ENCODE data around the gene CNTFR. TPM values are rescaled to one million over a fixed set of nuclear protein-coding genes. Genes with fewer than 3 reads are reported as not detected.
"Not testable (repeated sequence)": the region's sequence is repeated elsewhere in the genome, so short reads cannot be mapped to it uniquely, and the experiment has no call there.

Gene CNTFR, protein sequence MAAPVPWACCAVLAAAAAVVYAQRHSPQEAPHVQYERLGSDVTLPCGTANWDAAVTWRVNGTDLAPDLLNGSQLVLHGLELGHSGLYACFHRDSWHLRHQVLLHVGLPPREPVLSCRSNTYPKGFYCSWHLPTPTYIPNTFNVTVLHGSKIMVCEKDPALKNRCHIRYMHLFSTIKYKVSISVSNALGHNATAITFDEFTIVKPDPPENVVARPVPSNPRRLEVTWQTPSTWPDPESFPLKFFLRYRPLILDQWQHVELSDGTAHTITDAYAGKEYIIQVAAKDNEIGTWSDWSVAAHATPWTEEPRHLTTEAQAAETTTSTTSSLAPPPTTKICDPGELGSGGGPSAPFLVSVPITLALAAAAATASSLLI
- polyA plus RNA-seq (2013, experiment 1 of 2), result 4.5 TPM
- 4.3 TPM for polyA plus RNA-seq (2013, experiment 2 of 2)

DNA sequence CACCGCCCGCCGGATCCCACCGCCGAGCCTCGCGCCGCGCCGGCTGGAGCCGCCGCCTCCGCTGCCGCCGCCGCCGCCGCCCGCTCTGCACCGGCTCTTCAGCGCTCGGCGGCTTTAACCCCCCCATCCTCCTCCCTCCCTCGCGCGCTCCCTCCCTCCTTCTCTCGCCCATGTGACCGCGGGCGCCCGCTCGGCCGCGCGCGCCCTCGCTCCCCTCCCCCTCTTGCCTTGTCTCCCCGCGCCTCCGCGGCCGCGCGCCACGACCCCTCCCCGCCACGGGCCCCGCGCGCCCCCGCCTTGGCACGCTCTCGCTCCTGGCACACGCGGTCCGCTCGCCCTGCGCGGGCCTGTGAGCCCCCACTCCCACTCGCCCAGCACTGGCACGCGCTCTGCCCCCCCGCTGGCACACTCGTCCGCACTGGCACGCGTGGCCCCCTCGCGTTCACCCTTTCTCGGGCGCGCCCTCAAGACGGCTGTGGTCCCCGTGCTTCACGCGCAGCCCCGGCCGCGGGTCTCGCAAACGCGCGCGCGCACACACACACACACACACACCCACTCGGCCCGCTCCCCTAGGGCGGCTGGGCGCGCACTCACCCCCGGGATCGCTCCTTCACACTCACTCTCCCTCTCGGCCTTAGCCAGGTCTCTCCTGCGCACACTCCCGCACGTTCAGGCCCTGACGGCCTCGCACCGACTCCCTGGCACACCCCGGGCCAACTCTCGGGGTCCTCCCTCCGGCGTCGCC is at the start of gene CNTFR:
Gene CNTFR, minus strand, starts transcription at position 89 of the 745 bp plus-strand sequence. CDS start 20,743 bp downstream, outside the sequence.
- peaks cover 37% of the 10 kb centered on the region for H3K27me3 ChIP-seq (ENCODE audit: insufficient read depth, low read length, poor library complexity)
- H3K23ac ChIP-seq (ENCODE audit: low read length), result no peak within 1 kb of the TSS
- H3K56ac ChIP-seq (ENCODE audit: low read length), result peak within 1 kb of the TSS; percentile 89
- no peak within 1 kb of the TSS for H2BK5ac ChIP-seq (ENCODE audit: low read length)
- DNase-seq, result no peak
- H2AK5ac ChIP-seq (ENCODE audit: low read length), result no peak within 1 kb of the TSS
- H4K5ac ChIP-seq (ENCODE audit: low read length), result no peak within 1 kb of the TSS
- no peak within 1 kb of the TSS for H2BK15ac ChIP-seq (replicated peaks; ENCODE audit: low read depth)
- H3K9ac ChIP-seq (ENCODE audit: low read length), result peak within 1 kb of the TSS; percentile 66
- H4K8ac ChIP-seq (ENCODE audit: low read depth, low read length), result no peak within 1 kb of the TSS
- no peaks in the 10 kb centered on the region for H3K79me2 ChIP-seq (ENCODE audit: control insufficient read depth, insufficient read depth, low read length)
- no peak within 1 kb of the TSS for H3K18ac ChIP-seq (ENCODE audit: low read length)
- no peak within 1 kb of the TSS for H2BK120ac ChIP-seq (ENCODE audit: low read depth, low read length)
- no CpG with 5 or more reads among the region's 104 CpGs for WGBS (ENCODE audit: extremely low coverage, insufficient coverage, low lambda C conversion rate)
- H3K4ac ChIP-seq (ENCODE audit: low read depth, low read length), result no peak within 1 kb of the TSS
- H3K4me1 ChIP-seq (ENCODE audit: control insufficient read depth, low read depth, low read length), result peaks cover 30% of the 10 kb centered on the region
- H3K4me2 ChIP-seq (ENCODE audit: low read length), result peak within 1 kb of the TSS; percentile 84
- H3K36me3 ChIP-seq (ENCODE audit: control insufficient read depth, insufficient read depth, low read length), result no peaks in the 10 kb centered on the region
- no peaks in the 10 kb centered on the region for H3K79me1 ChIP-seq (ENCODE audit: low read length)
- H3K27ac ChIP-seq (ENCODE audit: low read depth, low read length), result no peak within 1 kb of the TSS
- H3K4me3 ChIP-seq (ENCODE audit: low read length), result peak within 1 kb of the TSS; percentile 35

DNA sequence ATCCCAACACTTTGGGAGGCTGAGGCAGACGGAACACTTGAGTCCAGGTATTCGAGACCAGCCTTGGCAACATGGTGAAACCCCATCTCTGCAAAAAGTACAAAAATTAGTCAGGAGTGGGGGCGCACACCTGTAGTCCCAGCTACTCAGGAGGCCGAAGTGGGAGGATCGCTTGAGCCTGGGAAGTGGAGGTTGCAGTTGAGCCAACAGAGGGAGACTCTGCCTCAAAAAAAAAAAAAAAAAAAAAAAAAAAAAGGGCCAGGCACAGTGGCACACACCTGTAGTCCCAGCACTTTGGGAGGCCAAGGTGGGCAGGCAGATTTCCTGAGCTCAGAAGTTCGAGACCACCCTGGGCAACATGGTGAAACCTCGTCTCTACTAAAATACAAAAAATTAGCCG is 49.8 kb upstream of the CNTFR start:
- H3K27ac ChIP-seq (ENCODE audit: low read depth, low read length); H3K79me2 ChIP-seq (ENCODE audit: control insufficient read depth, insufficient read depth, low read length); H3K9ac ChIP-seq (ENCODE audit: low read length); H4K5ac ChIP-seq (ENCODE audit: low read length); H3K4me2 ChIP-seq (ENCODE audit: low read length); H2BK120ac ChIP-seq (ENCODE audit: low read depth, low read length); H3K56ac ChIP-seq (ENCODE audit: low read length); H3K4ac ChIP-seq (ENCODE audit: low read depth, low read length); H3K36me3 ChIP-seq (ENCODE audit: control insufficient read depth, insufficient read depth, low read length); H2AK5ac ChIP-seq (ENCODE audit: low read length); H3K27me3 ChIP-seq (ENCODE audit: insufficient read depth, low read length, poor library complexity); H2BK15ac ChIP-seq (replicated peaks; ENCODE audit: low read depth); H4K8ac ChIP-seq (ENCODE audit: low read depth, low read length); DNase-seq; H3K18ac ChIP-seq (ENCODE audit: low read length); H3K4me1 ChIP-seq (ENCODE audit: control insufficient read depth, low read depth, low read length); H2BK5ac ChIP-seq (ENCODE audit: low read length); H3K79me1 ChIP-seq (ENCODE audit: low read length); H3K23ac ChIP-seq (ENCODE audit: low read length); H3K4me3 ChIP-seq (ENCODE audit: low read length): not testable (repeated sequence)
- WGBS (ENCODE audit: extremely low coverage, insufficient coverage, low lambda C conversion rate), result no CpG with 5 or more reads among the region's 8 CpGs

DNA sequence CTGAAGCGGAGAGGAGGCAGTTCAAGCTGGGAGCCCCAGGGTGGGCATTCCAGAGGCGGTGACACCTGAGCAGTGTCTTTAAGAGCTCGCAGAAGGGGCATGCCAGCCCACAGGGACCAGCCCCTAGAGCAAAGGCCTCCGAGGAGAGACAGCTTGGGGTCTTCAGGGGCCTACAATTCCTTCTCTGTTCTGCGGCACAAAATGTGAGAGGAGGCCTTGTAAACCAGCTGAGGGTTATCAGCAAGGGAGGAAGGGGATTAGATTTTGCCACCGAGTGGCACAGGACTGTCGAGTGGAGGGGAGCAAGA is 48.6 kb upstream of the CNTFR start:
- Histone ChIP-seq H3K4me3 (ENCODE audit: low read length) (no peak overlapping the region), H2BK15ac (replicated peaks; ENCODE audit: low read depth) (no peak overlapping the region), H2BK120ac (ENCODE audit: low read depth, low read length) (no peak overlapping the region), H3K79me1 (ENCODE audit: low read length) (peaks cover 4% of the 10 kb centered on the region), H3K23ac (ENCODE audit: low read length) (no peak overlapping the region), H2BK5ac (ENCODE audit: low read length) (no peak overlapping the region), H3K79me2 (ENCODE audit: control insufficient read depth, insufficient read depth, low read length) (peaks cover 2% of the 10 kb centered on the region), H3K4ac (ENCODE audit: low read depth, low read length) (no peak overlapping the region), H3K9ac (ENCODE audit: low read length) (peak overlapping the region; percentile 59), H4K5ac (ENCODE audit: low read length) (no peak overlapping the region), H2AK5ac (ENCODE audit: low read length) (no peak overlapping the region), H3K4me1 (ENCODE audit: control insufficient read depth, low read depth, low read length) (peaks cover 4% of the 10 kb centered on the region), H4K8ac (ENCODE audit: low read depth, low read length) (no peak overlapping the region), H3K27ac (ENCODE audit: low read depth, low read length) (no peak overlapping the region), H3K56ac (ENCODE audit: low read length) (peak overlapping the region; percentile 79), H3K18ac (ENCODE audit: low read length) (peak overlapping the region; percentile 16), H3K27me3 (ENCODE audit: insufficient read depth, low read length, poor library complexity) (no peaks in the 10 kb centered on the region), H3K4me2 (ENCODE audit: low read length) (peak overlapping the region; percentile 32), H3K36me3 (ENCODE audit: control insufficient read depth, insufficient read depth, low read length) (peaks cover 4% of the 10 kb centered on the region)
- WGBS (ENCODE audit: extremely low coverage, insufficient coverage, low lambda C conversion rate), result no CpG with 5 or more reads among the region's 7 CpGs
- DNase-seq, result no peak

DNA sequence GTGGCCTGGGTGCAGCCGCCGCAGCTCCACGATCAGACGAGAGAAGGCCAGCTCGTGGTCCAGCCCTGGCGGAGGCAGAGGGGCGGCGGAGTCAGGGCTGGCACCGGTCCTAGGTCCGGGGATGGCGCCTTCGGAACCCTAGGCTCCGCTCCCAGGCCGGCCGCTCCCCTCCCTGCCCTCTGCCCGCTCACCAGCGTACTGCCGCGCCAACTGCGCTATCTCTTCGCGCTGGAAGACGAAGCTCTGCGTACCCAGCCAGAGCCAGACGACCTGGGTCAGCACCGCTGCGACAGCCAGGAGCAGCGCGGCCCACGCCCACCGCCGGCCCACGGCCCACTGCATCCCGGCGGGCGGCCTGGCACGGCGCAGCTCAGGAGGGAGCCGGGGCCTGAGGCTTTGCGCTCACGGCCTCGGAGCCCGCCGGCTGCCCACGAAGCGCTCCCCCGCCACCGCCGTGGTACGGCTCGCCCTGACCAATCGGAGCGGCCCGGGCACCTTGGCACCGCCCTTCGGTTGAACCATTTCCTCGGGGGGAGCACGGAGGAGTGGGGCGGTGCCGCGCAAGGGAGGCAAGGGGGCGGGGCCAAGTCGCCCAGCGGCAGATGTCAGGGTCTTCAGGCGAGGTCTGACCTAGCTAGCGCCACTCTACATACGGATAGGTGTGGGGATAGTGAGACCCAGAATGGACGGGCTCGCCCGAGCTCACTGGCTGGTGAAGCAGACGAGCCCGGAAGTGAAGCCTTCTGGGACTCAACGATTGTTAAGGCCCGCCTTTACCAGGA is 48.0 kb upstream of the CNTFR start, which contains the start of gene SIGMAR1:
Gene SIGMAR1, minus strand, starts transcription at position 432 of the 782 bp plus-strand sequence. Its CDS starts 90 bp downstream, at position 342.
- H3K18ac ChIP-seq (ENCODE audit: low read length), result peak within 1 kb of the TSS; percentile 34
- peak within 1 kb of the TSS; percentile 87 for H3K4me3 ChIP-seq (ENCODE audit: low read length)
- H2AK5ac ChIP-seq (ENCODE audit: low read length), result no peak within 1 kb of the TSS
- no peak within 1 kb of the TSS for H4K5ac ChIP-seq (ENCODE audit: low read length)
- no CpG with 5 or more reads among the region's 74 CpGs for WGBS (ENCODE audit: extremely low coverage, insufficient coverage, low lambda C conversion rate)
- peak within 1 kb of the TSS; percentile 98 for H3K9ac ChIP-seq (ENCODE audit: low read length)
- no peak within 1 kb of the TSS for H4K8ac ChIP-seq (ENCODE audit: low read depth, low read length)
- no peak within 1 kb of the TSS for H2BK120ac ChIP-seq (ENCODE audit: low read depth, low read length)
- peak within 1 kb of the TSS; percentile 32 for H2BK5ac ChIP-seq (ENCODE audit: low read length)
- no peak within 1 kb of the TSS for H2BK15ac ChIP-seq (replicated peaks; ENCODE audit: low read depth)
- H3K4ac ChIP-seq (ENCODE audit: low read depth, low read length), result peak within 1 kb of the TSS; percentile 44
- peaks cover 2% of the 10 kb centered on the region for H3K79me2 ChIP-seq (ENCODE audit: control insufficient read depth, insufficient read depth, low read length)
- peak within 1 kb of the TSS; percentile 98 for H3K56ac ChIP-seq (ENCODE audit: low read length)
- peaks cover 4% of the 10 kb centered on the region for H3K36me3 ChIP-seq (ENCODE audit: control insufficient read depth, insufficient read depth, low read length)
- H3K27me3 ChIP-seq (ENCODE audit: insufficient read depth, low read length, poor library complexity), result no peaks in the 10 kb centered on the region
- H3K79me1 ChIP-seq (ENCODE audit: low read length), result peaks cover 4% of the 10 kb centered on the region
- peaks cover 4% of the 10 kb centered on the region for H3K4me1 ChIP-seq (ENCODE audit: control insufficient read depth, low read depth, low read length)
- DNase-seq, result peak; percentile 96
- H3K4me2 ChIP-seq (ENCODE audit: low read length), result peak within 1 kb of the TSS; percentile 92
- peak within 1 kb of the TSS; percentile 90 for H3K23ac ChIP-seq (ENCODE audit: low read length)
- H3K27ac ChIP-seq (ENCODE audit: low read depth, low read length), result peak within 1 kb of the TSS; percentile 1

DNA sequence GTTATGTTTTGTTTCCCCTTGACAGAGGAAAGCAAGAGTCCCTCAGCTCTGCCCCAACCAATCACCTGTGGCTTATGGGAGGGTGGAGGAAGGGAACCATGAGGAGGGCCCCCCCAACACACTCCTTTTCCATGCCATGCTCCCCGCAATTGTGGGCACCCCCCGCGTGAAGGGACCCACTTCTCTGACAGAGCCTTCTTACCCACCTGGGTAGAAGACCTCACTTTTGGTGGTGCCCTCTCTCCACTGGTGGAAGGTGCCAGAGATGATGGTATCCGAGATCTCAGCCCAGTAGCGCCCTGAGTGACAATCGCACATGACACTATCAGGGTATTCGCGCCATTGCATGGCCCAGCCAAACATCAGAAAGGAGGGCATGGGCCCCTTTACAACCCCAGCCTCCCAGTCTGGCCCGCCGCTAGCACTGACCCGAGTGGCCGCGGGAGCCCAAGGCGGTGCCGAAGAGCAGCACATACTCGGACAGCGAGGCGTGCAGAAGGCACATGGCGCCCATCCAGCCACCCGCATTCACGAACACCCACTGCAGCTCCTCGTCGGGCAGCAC is 47.3 kb upstream of the CNTFR start:
- Histone ChIP-seq H3K79me1 (ENCODE audit: low read length) (peaks cover 4% of the 10 kb centered on the region), H3K27ac (ENCODE audit: low read depth, low read length) (no peak overlapping the region), H3K4me1 (ENCODE audit: control insufficient read depth, low read depth, low read length) (peaks cover 4% of the 10 kb centered on the region), H3K56ac (ENCODE audit: low read length) (peak overlapping the region; percentile 98), H3K4me2 (ENCODE audit: low read length) (peak overlapping the region; percentile 92), H3K9ac (ENCODE audit: low read length) (peak overlapping the region; percentile 98), H3K36me3 (ENCODE audit: control insufficient read depth, insufficient read depth, low read length) (peaks cover 4% of the 10 kb centered on the region), H4K8ac (ENCODE audit: low read depth, low read length) (no peak overlapping the region), H3K79me2 (ENCODE audit: control insufficient read depth, insufficient read depth, low read length) (peaks cover 2% of the 10 kb centered on the region), H2AK5ac (ENCODE audit: low read length) (no peak overlapping the region), H3K18ac (ENCODE audit: low read length) (peak overlapping the region; percentile 34), H3K4me3 (ENCODE audit: low read length) (peak overlapping the region; percentile 87), H3K4ac (ENCODE audit: low read depth, low read length) (no peak overlapping the region), H2BK5ac (ENCODE audit: low read length) (peak overlapping the region; percentile 32), H3K23ac (ENCODE audit: low read length) (peak overlapping the region; percentile 90), H2BK120ac (ENCODE audit: low read depth, low read length) (no peak overlapping the region), H3K27me3 (ENCODE audit: insufficient read depth, low read length, poor library complexity) (peaks cover 2% of the 10 kb centered on the region), H2BK15ac (replicated peaks; ENCODE audit: low read depth) (no peak overlapping the region), H4K5ac (ENCODE audit: low read length) (no peak overlapping the region)
- DNase-seq, result no peak
- whole genome bisulfite sequencing (ENCODE audit: extremely low coverage, insufficient coverage, low lambda C conversion rate), result no CpG with 5 or more reads among the region's 23 CpGs
